Measurements from ENCODE around the gene SUPT3H. TPM values are rescaled to one million over a fixed set of nuclear protein-coding genes. Genes with fewer than 3 reads are reported as not detected.

SUPT3H gene
- total and polyA plus RNA-seq, 2 of the 8 experiments (the other 6 are each of a cell fraction or from before 2014, with no cell fraction given): 18.8 to 23.0 TPM

DNA sequence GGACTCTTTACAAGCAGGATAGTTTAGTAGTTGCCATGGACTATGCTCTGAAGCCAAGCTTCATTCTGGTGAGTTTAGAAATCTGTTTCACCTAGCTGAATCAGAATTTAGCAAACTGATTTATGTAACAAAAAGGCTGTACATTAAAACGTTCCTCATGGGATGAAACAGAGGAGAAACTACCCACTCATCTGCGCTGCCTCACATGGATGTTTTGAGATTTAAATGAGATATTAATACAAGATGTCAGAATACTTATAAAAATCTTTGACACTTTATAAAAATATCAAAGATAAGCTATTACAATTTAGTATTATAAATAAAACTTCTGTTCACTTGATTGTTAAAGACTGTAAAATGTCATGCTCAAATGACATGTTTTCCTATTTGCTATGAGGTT lies 32.8 kb downstream of the SUPT3H start (continued):
- TF ChIP-seq CREB1 (IDR thresholded peaks at IDR 0.05) (no peak), SIX5 (IDR thresholded peaks at IDR 0.05; ENCODE audit: low read depth, low read length) (no peak), RXRA (IDR thresholded peaks at IDR 0.05; ENCODE audit: insufficient read depth, low read depth, low read length) (no peak), PHF8 (conservative IDR thresholded peaks at IDR 0.05; ENCODE audit: low read depth, low read length) (no peak)
- TF ChIP-seq, protein P1, sequence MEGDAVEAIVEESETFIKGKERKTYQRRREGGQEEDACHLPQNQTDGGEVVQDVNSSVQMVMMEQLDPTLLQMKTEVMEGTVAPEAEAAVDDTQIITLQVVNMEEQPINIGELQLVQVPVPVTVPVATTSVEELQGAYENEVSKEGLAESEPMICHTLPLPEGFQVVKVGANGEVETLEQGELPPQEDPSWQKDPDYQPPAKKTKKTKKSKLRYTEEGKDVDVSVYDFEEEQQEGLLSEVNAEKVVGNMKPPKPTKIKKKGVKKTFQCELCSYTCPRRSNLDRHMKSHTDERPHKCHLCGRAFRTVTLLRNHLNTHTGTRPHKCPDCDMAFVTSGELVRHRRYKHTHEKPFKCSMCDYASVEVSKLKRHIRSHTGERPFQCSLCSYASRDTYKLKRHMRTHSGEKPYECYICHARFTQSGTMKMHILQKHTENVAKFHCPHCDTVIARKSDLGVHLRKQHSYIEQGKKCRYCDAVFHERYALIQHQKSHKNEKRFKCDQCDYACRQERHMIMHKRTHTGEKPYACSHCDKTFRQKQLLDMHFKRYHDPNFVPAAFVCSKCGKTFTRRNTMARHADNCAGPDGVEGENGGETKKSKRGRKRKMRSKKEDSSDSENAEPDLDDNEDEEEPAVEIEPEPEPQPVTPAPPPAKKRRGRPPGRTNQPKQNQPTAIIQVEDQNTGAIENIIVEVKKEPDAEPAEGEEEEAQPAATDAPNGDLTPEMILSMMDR (IDR thresholded peaks at IDR 0.05; ENCODE audit: control extremely low read depth in 1 of 3, insufficient read depth in 1 of 3, low read depth in 1 of 3, low read length in 3 of 3): no peak
